Spleen (tissue), 11 donors: ENCODE results near the gene EPHA6. TPM values are rescaled to one million over a fixed set of nuclear protein-coding genes. Genes with fewer than 3 reads are reported as not detected.

Experiments used
- DNase-seq: peaks from one replicate; pipeline ENCODE4 v3.0.0-alpha.2; 2020
- H3K27ac ChIP-seq, 8 donors: fragments of 200-600 bp; sonication (generic) in 7 of 8; 1 replicate in 4 of 8; 2 replicates in 4 of 8; pipeline versions ENCODE4 v1.5.0 to v1.8.0; 2016 to 2021; ENCODE audit warnings: inconsistent platforms in 4 of 8, mild to moderate bottlenecking in 4 of 8, moderate library complexity in 1 of 8
- H3K27me3 ChIP-seq, 7 donors: fragments of 200-600 bp; sonication (generic) in 6 of 7; replicated peaks in 1 of 7; 1 replicate in 4 of 7; 2 replicates in 3 of 7; pipeline versions ENCODE4 v1.5.0 to v1.8.0; 2016 to 2021; ENCODE audit warnings: inconsistent platforms in 3 of 7, mild to moderate bottlenecking in 1 of 7
- H3K36me3 ChIP-seq, 6 donors: fragments of 200-600 bp; sonication (generic) in 5 of 6; 1 replicate in 4 of 6; 2 replicates in 2 of 6; pipeline versions ENCODE4 v1.5.0 to v1.8.0; 2016 to 2021; ENCODE audit warnings: inconsistent platforms in 2 of 6
- H3K4me1 ChIP-seq, 6 donors: fragments of 200-600 bp; sonication (generic) in 5 of 6; 1 replicate in 3 of 6; 2 replicates in 3 of 6; pipeline versions ENCODE4 v1.5.0 to v1.8.0; 2016 to 2021; ENCODE audit warnings: inconsistent platforms in 3 of 6
- H3K4me3 ChIP-seq, 8 donors: fragments of 200-600 bp; sonication (generic) in 7 of 8; 1 replicate in 4 of 8; 2 replicates in 4 of 8; pipeline versions ENCODE4 v1.5.0 to v1.8.0; 2016 to 2021; ENCODE audit warnings: inconsistent platforms in 4 of 8, mild to moderate bottlenecking in 4 of 8, moderate library complexity in 2 of 8
- H3K9me3 ChIP-seq, 8 donors: fragments of 200-600 bp; sonication (generic) in 7 of 8; 1 replicate in 4 of 8; 2 replicates in 4 of 8; pipeline versions ENCODE4 v1.5.0 to v1.8.0; 2016 to 2021; ENCODE audit warnings: inconsistent platforms in 4 of 8
- CTCF ChIP-seq, 11 experiments: fragments of 200-600 bp in 7 of 11; fragments of 450-650 bp in 4 of 11; sonication (generic) in 4 of 11; IDR thresholded peaks in 8 of 11; conservative IDR thresholded peaks in 3 of 11; 1 replicate in 7 of 11; 2 replicates in 4 of 11; pipeline versions ENCODE4 v1.4.0 to v1.8.0; 2016 to 2021; ENCODE audit warnings: antibody characterized with exemption in 11 of 11, inconsistent platforms in 4 of 11, mild to moderate bottlenecking in 1 of 11
- POLR2A ChIP-seq, 3 donors: fragments of 450-650 bp; IDR thresholded peaks; one replicate each; pipeline ENCODE4 v1.5.1; 2017; ENCODE audit warnings: antibody characterized with exemption in 3 of 3, mild to moderate bottlenecking in 1 of 3
- POLR2AphosphoS5 ChIP-seq, 3 donors: sonication (generic); formaldehyde crosslinking; IDR thresholded peaks; one replicate each; pipeline ENCODE4 v1.5.1; 2017; ENCODE audit warnings: antibody characterized with exemption in 3 of 3
- WGBS, 5 donors: extraction: QIAGEN DNeasy Blood & Tissue Kit in 3 of 5; methylation state at CpG; one replicate each; pipeline versions ENCODE4 v1.1.5 to v1.1.7; 2013 to 2018; 5-methylcytosine and 5-hydroxymethylcytosine counted together
- intact Hi-C: fragments of 100-400 bp; cut with DNase I; formaldehyde crosslinking; loops from one replicate; pipeline ENCODE4 v1.15.0; 2023; ENCODE audit warnings: low total_unique reads
- polyA plus RNA-seq, 3 donors: library from polyadenylated mRNA; stranded (reverse); fragments of 200-250 nt; gene quantifications; one replicate each; pipeline ENCODE4 v1.2.1, GENCODE V29; 2013
- total RNA-seq, 7 donors: library from RNA; depleted of rRNA in 3 of 7; stranded (reverse); fragments of >200 nt in 3 of 7; fragmentation: NEBNext Ultra II Directional in 4 of 7; extraction: Animal tissue kit (Norgen Biotek cat#: 25700) in 4 of 7; gene quantifications; one replicate each; pipeline versions ENCODE4 v1.1.0 to v1.2.1, GENCODE V29; 2016 to 2021
- donor health status: healthy with polysubstance abuse.
- donor health status: DM: no; HTN: no; CAD: no; lungs with moderate emphysema.
- donor health status: DM: no; HTN: no; CAD: no.
- donor health status: Bipolar disorder and iron deficiency.
- donor health status: healthy.
- donor health status: DM: no; HTN: no; CAD: no.
- donor health status: DM: yes; HTN: yes; CAD: no.

The EPHA6 gene
- total and polyA plus RNA-seq, 10 donors: 0.44 TPM; not detected in 9

- 83 to 94% (median 90%) methylated on average over 1 of the region's 1 CpG for WGBS, 5 donors
- no peak for DNase-seq
- Histone ChIP-seq H3K36me3 (no peaks in the 10 kb centered on the region), H3K9me3 (peaks cover 0 to 17% (median 3%) of the 10 kb centered on the region in 8 donors), H3K27me3 (no peaks in the 10 kb centered on the region), H3K4me1 (no peaks in the 10 kb centered on the region), H3K4me3 (no peak overlapping the region), H3K27ac (no peak overlapping the region)
- TF ChIP-seq POLR2AphosphoS5 (IDR thresholded peaks at IDR 0.05) (no peak), CTCF (IDR thresholded peaks at IDR 0.05 in 8 of 11, conservative IDR thresholded peaks at IDR 0.05 in 3 of 11) (no peak)
- intact Hi-C loops: no loop called here
Measured at GRCh38 chr3:97029972-97030371, 215.6 kb downstream of the EPHA6 start.

- H3K27ac ChIP-seq: no peak overlapping the region
- TF ChIP-seq CTCF (IDR thresholded peaks at IDR 0.05 in 8 of 11, conservative IDR thresholded peaks at IDR 0.05 in 3 of 11) (no peak), POLR2AphosphoS5 (IDR thresholded peaks at IDR 0.05) (no peak), POLR2A (IDR thresholded peaks at IDR 0.05) (no peak)
- intact Hi-C loops: no loop called here
- peaks cover 0 to 6% (median 0%) of the 10 kb centered on the region in 8 donors for H3K9me3 ChIP-seq
- WGBS, 5 donors: 69 to 86% (median 80%) methylated on average over 3 of the region's 3 CpGs
- no peaks in the 10 kb centered on the region for H3K36me3 ChIP-seq
- H3K4me3 ChIP-seq: no peak overlapping the region
- no peaks in the 10 kb centered on the region for H3K27me3 ChIP-seq
- no peak for DNase-seq
- H3K4me1 ChIP-seq: no peaks in the 10 kb centered on the region
Measured at GRCh38 chr3:97037294-97037943, 223.0 kb downstream of the EPHA6 start.

GRCh38 chr3:97043411-97043810, 229.0 kb downstream of the EPHA6 start:
- no peaks in the 10 kb centered on the region for H3K4me1 ChIP-seq

More at GRCh38 chr3:97043411-97043810, 229.0 kb downstream of the EPHA6 start:
- H3K9me3 ChIP-seq: peaks cover 0 to 8% (median 0%) of the 10 kb centered on the region in 8 donors
- no peaks in the 10 kb centered on the region for H3K27me3 ChIP-seq
- TF ChIP-seq POLR2AphosphoS5 (IDR thresholded peaks at IDR 0.05) (no peak), CTCF (IDR thresholded peaks at IDR 0.05 in 8 of 11, conservative IDR thresholded peaks at IDR 0.05 in 3 of 11) (no peak), POLR2A (IDR thresholded peaks at IDR 0.05) (no peak)
- H3K36me3 ChIP-seq: no peaks in the 10 kb centered on the region
- H3K27ac ChIP-seq: no peak overlapping the region
- intact Hi-C loops: no loop called here
- DNase-seq: no peak
- WGBS, 5 donors: 67 to 79% (median 74%) methylated on average over 2 of the region's 2 CpGs
- H3K4me3 ChIP-seq: no peak overlapping the region
